Astrocyte of the spinal cord (primary cell): ENCODE measurements around the gene MEF2C.
"Not testable (repeated sequence)": the region's sequence is repeated elsewhere in the genome, so short reads cannot be mapped to it uniquely, and the experiment has no call there.

Experiments used
- DNase-seq: peaks from one replicate; pipeline ENCODE4 v3.0.0; 2011; ENCODE audit warnings: low read depth, low spot score
- H3K4me3 ChIP-seq: 2 replicates; pipeline ENCODE4 v1.5.1; 2011; ENCODE audit warnings: low read depth, mild to moderate bottlenecking, low read length, moderate library complexity
- in situ Hi-C: cut with HindIII; loops from 2 replicates; pipeline ENCODE4 v1.10.0; 2017; ENCODE audit warnings: low sequenced_read_pairs
- TF ChIP-seq, protein P1 (sequence below): IDR thresholded peaks from 2 replicates; pipeline ENCODE4 v1.5.1; 2012; ENCODE audit warnings: low read depth, mild to moderate bottlenecking, low read length, inconsistent platforms

The MEF2C gene

DNA sequence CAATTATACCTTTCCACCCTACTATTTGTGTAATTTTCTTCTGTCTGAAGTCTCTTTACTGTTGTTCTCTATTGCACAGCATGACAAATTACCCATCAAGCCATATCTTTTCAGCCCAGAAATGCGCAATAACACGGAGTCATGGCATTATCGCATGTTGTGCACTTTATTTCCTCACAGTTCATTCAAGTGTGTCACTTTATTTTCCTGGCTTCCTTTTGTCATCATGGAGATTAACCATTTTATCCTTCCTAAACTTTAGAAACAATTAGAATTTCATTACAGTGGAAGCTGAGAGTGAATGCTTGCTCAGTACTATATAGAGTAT, 41.3 kb upstream of the MEF2C start:
- H3K4me3 ChIP-seq = no peak overlapping the region
- TF ChIP-seq, protein P1, sequence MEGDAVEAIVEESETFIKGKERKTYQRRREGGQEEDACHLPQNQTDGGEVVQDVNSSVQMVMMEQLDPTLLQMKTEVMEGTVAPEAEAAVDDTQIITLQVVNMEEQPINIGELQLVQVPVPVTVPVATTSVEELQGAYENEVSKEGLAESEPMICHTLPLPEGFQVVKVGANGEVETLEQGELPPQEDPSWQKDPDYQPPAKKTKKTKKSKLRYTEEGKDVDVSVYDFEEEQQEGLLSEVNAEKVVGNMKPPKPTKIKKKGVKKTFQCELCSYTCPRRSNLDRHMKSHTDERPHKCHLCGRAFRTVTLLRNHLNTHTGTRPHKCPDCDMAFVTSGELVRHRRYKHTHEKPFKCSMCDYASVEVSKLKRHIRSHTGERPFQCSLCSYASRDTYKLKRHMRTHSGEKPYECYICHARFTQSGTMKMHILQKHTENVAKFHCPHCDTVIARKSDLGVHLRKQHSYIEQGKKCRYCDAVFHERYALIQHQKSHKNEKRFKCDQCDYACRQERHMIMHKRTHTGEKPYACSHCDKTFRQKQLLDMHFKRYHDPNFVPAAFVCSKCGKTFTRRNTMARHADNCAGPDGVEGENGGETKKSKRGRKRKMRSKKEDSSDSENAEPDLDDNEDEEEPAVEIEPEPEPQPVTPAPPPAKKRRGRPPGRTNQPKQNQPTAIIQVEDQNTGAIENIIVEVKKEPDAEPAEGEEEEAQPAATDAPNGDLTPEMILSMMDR = no peak
- in situ Hi-C loops = no loop called here
- DNase-seq = no peak

DNA sequence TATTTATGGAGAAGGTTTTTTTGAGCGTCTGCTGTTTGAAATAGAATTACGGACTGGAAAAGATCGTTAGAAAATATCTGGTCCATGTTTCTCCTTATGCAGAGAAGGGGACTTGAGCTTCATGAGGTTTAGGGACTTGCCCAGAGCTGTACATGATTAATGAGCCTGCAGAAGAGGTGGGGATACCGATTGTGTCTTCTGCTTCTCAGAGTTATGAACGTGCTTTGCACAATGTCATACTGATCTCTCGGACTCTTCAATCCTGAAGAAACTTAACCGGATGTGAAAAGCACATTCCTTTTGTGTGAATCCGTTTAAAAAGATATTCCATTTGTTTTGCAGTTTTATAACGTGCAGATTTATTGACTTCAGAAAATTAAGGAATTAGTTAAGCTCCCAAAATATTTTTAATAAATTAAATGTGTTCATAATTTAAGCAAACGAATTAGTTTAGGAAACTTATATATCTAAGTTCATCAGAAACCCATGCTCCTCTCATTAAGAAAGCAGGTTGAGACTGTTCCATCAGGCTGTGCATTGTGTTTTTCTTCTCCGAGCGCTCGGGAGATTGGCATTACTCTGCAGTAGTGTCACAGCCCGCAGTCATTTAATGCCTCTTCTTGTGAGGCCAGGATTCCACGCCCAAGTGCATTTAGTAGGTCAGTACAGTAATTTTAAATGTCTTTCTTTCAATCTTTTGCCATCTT, 40.8 kb upstream of the MEF2C start:
- in situ Hi-C loops = no loop called here
- no peak for DNase-seq
- TF ChIP-seq, protein P1 = no peak
- no peak overlapping the region for H3K4me3 ChIP-seq

DNA sequence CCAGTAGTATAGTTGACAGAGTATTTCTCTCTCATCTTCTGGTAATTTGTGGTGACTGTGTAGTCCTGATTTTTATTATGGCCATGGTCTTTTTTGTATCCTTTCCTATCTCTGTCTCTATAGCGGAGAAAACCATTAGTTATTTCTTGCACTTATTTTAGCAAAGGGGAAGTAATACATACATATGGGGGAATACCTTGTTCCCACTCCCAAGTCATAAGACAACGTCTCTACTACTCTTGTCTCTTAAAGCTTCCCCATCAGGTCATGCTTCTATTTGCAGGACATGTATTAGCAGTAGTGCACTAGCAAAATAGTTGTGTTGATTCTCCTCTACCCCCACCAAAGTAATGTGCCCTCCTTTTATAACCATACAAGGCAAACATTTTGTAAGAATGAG, 29.8 kb upstream of the MEF2C start:
- DNase-seq, in situ Hi-C loops, H3K4me3 ChIP-seq: not testable (repeated sequence)

DNA sequence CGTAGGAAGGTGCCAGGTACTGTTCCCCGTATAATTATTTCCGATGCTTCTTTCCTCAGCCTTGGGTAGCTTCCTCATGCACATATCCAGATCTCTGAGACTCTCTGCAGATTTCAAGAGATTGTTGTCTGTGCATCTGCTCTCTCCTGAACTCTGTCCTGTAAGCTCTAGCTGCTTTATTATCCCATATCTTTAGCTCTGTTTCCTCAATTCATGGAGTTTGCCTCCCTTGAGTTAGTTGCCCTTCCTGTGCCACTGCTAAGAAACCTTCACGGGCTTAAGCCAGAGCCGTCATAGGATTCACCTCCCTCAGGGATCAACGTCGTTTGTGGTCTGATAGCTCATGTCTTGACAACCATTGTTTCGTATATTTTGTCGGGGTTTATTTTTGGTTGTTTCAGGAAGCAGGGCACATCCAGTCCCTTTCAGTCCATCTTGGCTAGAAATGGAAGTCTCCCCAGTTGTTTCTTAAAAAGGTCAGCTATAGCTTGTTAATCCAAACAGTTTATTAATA, 28.1 kb upstream of the MEF2C start:
- H3K4me3 ChIP-seq, DNase-seq, in situ Hi-C loops: not testable (repeated sequence)

DNA sequence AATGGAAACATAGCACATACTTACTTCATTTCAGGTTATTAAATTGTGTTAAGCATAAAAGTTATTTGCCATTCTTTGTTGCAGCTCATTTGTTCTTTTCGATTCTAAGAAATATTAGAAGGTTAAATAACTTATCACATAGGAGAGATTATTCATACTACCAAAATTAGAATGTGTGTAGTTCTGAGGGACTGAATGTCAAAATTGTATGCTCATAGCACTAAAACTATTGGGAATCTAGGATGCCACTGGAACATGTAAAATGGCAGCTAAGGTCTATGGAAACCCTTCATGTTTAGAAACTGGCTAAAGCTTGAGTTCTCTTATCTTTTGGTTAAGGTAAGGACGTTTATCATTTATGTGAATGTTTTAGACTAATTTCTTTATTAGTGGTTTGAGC, 21.5 kb upstream of the MEF2C start:
- H3K4me3 ChIP-seq, in situ Hi-C loops, DNase-seq: not testable (repeated sequence)

DNA sequence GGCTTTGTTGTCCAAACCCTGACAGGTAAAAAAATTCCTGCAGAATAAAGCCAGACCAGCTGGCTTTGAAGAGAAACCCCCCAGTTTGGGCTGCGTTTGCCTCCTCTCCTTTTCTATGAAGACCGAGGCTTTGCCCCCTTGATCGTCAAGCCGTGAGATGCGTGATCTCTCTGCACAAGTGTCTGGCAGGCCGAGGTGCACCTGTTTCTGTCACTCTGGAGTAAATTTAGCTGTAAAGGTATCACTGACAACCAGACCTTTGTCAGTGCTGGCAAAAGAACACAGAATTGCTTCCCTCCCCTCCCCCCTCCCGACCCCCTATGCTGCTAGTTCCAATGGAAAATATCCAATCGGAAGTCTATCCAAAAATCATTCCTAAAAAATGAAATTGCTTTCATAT, 21.0 kb upstream of the MEF2C start:
- DNase-seq, in situ Hi-C loops, H3K4me3 ChIP-seq: not testable (repeated sequence)

DNA sequence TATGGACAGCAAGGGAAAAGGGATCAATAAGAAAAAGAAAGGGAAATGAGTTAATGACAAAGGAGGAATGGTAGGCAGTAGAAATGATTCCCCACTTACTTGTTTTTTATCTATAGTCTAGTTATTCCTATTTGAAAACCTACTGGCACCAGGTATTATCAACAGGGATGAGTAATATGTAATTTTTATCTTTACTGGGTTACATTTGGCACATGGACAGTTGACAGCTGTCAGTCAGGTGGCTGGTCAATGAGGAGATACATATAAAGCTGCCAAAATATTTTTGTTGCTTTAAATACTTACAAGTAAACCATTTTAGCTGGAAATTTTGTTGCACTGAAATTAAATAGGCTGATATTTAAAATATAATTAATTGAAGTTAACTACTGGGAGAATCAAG, 18.1 kb upstream of the MEF2C start:
- H3K4me3 ChIP-seq, in situ Hi-C loops, DNase-seq: not testable (repeated sequence)

DNA sequence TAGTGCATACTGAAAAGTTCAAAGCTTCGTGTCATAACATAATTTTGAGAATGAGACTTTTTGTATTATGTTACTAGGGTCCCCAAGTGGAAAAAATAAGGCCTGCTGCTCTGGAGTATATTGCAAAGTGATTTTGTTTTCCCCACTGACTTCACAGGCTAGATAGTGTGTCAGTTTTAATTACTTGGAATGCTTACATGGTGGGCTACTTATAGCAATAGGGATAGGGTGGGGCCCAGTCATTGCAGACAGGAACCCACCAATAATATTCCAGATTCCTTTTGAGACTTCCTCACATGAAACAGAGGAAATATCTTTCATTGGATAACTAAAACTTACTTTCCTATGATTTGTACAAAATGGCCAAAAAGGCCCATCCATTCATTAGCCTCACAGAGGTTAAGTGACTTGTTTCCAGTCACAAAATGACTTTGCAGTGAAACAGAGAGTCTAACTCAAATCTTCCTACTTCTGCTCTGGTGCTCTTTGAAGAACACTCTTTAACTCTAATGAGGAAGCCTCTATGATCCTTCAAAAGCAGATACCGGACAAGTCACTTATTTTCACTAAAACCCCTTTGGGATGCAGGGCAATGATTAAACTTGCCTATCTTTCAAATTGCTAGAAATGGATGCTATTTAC, 16.2 kb upstream of the MEF2C start:
- no peak overlapping the region for H3K4me3 ChIP-seq
- TF ChIP-seq, protein P1 = no peak
- DNase-seq = no peak
- in situ Hi-C loops = no loop called here

DNA sequence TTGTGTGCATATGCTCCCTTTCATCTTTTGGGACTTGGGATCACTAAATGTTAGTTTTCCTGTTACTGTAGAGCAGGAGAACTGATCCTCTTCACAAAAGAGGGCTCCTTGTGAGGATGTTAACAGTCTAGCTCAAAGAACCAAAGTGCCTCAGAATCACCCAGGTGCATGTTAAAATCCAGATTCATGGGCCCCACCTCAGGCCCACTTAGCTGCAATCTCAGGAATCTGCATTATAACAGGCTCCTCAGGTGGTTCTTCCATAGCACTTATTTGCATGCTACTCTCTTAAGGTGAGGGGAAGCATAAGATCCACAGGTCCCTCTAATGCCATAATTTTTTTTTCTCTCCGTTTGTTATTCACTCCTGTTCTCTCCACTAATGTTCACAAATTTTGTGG, 14.8 kb upstream of the MEF2C start:
- in situ Hi-C loops = no loop called here
- TF ChIP-seq, protein P1 = no peak
- no peak for DNase-seq
- H3K4me3 ChIP-seq = no peak overlapping the region
